ENCODE measurements around the gene IFI35. TPM values are rescaled to one million over a fixed set of nuclear protein-coding genes. Genes with fewer than 3 reads are reported as not detected.
"Not testable (repeated sequence)": the region's sequence is repeated elsewhere in the genome, so short reads cannot be mapped to it uniquely, and the experiment has no call there.

IFI35 gene
- total RNA-seq, result 10 to 100 TPM; 38.4 to 45.4 TPM

DNA sequence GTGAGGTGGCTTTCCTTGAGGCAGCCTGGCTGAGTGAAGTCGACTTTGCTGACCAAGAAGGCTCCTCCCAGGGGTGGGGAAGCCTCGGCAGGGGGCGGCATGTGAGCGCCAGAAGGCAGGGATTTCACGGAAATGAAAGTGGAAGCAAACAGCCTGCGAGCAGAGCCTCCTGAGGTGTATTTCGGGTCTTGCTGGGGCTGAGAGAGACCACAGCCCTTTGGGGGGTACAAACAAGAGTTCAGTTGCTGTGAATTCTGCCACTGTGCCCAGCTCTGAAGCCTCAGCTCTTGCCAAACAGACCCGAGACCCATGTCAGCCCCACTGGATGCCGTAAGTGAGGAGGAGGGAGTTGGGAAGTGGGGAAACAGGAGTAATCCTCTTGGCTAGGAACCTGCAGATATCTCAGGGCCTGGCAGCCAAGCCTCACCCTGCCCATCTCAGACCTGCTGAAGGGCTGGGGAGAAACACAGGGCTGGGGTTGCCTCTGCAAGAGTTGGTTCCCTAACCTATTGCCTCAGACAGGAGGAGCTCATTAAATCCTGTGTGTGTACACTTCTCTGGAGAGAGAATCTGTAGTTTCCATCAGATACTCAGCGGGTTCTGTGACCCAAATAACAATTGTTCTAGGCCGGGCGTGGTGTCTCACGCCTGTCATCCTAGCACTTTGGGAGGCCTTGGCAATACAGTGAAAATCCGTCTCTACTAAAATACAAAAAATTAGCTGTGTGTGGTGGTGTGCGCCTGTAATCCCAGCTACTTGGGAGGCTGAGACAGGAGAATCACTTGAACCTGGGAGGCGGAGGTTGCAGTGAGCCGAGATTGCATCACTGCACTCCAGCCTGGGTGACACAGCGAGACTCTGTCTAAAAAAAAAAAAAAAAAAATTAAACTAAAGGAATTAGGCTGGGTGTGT lies at the start of gene IFI35:
TSS of gene IFI35 (plus strand) at position 146 of the 913 bp plus-strand sequence. CDS start at position 310, 164 bp downstream.
- H3K9me3 Mint-ChIP-seq, result no peaks in the 10 kb centered on the region
- no peaks in the 10 kb centered on the region for H3K4me1 Mint-ChIP-seq
- H3K36me3 Mint-ChIP-seq (ENCODE audit: low read depth), result peaks cover 48% of the 10 kb centered on the region
- peak; percentile 99 for ATAC-seq (replicated peaks)
- peak within 1 kb of the TSS; percentile 98 for H3K4me3 Mint-ChIP-seq
- no peaks in the 10 kb centered on the region for H3K27me3 Mint-ChIP-seq
- H3K27ac Mint-ChIP-seq, result peak within 1 kb of the TSS; percentile 98

DNA sequence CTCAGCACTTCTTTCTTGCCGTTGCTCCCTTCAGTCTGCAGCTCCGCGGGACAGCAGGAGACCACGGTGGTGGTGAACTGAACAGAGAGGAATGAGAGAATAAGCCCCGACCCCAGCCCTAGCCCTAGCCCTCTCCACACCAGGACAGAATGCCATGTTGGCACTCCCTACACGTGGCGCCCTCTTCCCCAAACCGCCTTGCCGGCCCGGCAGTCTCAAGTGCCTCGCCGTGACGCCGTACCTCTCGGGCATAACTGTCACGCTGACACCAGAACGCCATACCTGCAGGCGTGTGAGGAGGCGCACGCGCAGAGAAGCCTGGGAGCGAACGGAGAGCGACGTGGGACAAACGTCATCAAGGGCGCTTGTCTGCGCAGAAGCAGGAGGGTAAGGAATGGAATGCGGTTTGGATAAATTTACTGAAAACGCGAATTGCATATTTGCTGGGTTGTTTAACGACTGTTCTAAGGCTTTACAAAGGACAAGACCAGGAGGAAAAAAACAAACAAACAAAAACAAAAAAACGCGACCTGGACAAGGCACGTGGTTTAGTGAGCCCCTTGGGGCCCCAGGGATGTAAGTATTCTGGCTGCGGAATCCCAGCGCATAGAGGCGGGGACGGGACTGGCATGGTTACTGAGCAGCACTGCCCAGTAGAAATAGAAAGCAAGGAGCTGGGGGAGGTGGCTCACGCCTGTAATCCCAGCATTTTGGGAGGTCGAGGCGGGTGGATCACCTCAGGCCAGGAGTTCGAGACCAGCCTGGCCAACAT lies 42.2 kb upstream of the IFI35 start, which contains the start of gene AARSD1:
TSS of gene AARSD1 (minus strand) at position 294 of the 772 bp plus-strand sequence. CDS start at position 280, 14 bp downstream.
- peaks cover 52% of the 10 kb centered on the region for H3K36me3 Mint-ChIP-seq (ENCODE audit: low read depth)
- no peaks in the 10 kb centered on the region for H3K27me3 Mint-ChIP-seq
- H3K4me1 Mint-ChIP-seq, result peaks cover 12% of the 10 kb centered on the region
- peak; percentile 99 for ATAC-seq (replicated peaks)
- peak within 1 kb of the TSS; percentile 85 for H3K4me3 Mint-ChIP-seq
- peak within 1 kb of the TSS; percentile 85 for H3K27ac Mint-ChIP-seq
- no peaks in the 10 kb centered on the region for H3K9me3 Mint-ChIP-seq

DNA sequence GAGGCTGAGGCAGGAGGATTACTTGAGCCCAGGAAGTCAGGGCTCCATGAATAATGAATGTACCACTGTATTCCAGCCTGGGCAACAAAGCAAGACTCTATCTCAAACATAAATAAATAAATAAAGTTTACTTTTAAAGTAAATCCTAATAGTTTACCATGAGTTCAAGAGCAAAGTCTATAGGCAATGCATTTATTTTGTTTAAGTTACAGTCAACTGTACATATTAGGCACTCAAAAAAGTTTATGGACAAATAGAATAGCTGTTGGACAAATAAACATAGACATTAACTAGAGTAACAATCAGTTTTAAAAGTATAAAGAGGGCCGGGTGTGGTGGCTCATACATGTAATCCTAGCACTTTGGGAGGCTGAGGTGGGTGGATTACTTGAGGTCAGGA lies 38.7 kb upstream of the IFI35 start:
- no peaks in the 10 kb centered on the region for H3K27me3 Mint-ChIP-seq
- peaks cover 12% of the 10 kb centered on the region for H3K4me1 Mint-ChIP-seq
- no peak for ATAC-seq (replicated peaks)
- peaks cover 16% of the 10 kb centered on the region for H3K36me3 Mint-ChIP-seq (ENCODE audit: low read depth)
- H3K4me3 Mint-ChIP-seq, result no peak overlapping the region
- H3K9me3 Mint-ChIP-seq, result no peaks in the 10 kb centered on the region
- H3K27ac Mint-ChIP-seq, result no peak overlapping the region

DNA sequence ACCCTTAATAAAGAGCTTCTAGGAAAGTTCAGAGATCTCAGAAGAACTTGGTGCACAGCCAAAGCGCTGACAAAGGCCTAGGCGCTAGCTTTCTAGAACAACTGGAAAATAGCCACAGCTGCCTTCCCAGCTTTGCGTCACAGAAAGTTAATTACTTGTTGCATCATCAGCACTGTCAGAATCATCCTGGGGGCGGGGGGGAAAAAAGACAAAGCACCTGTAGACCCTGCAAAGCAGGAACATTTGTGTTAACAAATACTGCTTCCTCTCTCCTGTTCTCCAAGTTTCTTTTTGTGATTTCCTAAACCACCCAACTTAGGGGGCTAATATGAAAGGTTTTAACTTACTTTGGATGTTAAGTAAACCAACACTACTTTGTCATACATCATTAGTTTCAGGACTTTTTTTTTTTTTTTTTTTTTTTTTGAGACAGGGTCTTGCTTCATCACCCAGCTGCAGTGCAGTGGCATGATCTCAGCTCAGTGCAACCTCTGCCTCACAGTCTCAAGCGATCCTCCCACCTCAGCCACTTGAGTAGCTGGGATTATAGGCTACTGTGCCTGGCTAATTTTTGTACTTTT lies 37.5 kb upstream of the IFI35 start:
- no peak overlapping the region for H3K27ac Mint-ChIP-seq

DNA sequence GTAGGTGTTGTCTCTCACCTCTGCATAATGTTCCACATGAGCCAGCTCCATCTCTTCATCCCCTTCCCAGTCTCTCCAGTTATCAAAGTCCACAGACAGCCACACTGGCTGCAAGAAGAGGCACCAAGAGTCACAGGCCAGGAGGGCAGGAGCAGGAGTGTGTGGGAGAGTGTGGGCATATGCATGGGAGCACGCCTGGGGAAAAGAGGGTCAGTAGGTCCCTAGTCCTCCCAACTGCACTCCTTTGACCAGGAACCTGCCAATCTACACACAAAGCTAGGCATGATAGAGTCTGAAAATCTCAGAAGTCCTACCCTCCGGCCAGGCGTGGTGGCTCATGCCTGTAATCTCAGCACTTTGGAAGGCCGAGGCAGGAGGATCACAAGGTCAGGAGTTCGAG lies 35.0 kb upstream of the IFI35 start:
- ATAC-seq (replicated peaks), result no peak
- H3K36me3 Mint-ChIP-seq (ENCODE audit: low read depth), result no peaks in the 10 kb centered on the region
- H3K27ac Mint-ChIP-seq, result no peak overlapping the region

More for the DNA sequence above, 37.5 kb upstream of the IFI35 start:
- peaks cover 5% of the 10 kb centered on the region for H3K36me3 Mint-ChIP-seq (ENCODE audit: low read depth)
- H3K27me3 Mint-ChIP-seq, result no peaks in the 10 kb centered on the region
- H3K4me3 Mint-ChIP-seq, result no peak overlapping the region
- H3K4me1 Mint-ChIP-seq, result peaks cover 5% of the 10 kb centered on the region
- H3K9me3 Mint-ChIP-seq, result no peaks in the 10 kb centered on the region
- no peak for ATAC-seq (replicated peaks)

DNA sequence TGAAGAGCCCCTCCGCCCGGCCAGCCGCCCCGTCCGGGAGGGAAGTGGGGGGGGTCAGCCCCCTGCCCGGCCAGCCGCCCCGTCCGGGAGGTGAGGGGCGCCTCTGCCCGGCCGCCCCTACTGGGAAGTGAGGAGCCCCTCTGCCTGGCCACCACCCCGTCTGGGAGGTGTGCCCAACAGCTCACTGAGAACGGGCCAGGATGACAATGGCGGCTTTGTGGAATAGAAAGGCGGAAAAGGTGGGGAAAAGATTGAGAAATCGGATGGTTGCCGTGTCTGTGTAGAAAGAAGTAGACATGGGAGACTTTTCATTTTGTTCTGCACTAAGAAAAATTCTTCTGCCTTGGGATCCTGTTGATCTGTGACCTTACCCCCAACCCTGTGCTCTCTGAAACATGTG lies 33.3 kb upstream of the IFI35 start:
- H3K4me1 Mint-ChIP-seq; H3K27me3 Mint-ChIP-seq; H3K36me3 Mint-ChIP-seq (ENCODE audit: low read depth); H3K9me3 Mint-ChIP-seq; H3K4me3 Mint-ChIP-seq; ATAC-seq (replicated peaks); H3K27ac Mint-ChIP-seq: not testable (repeated sequence)

More for the DNA sequence above, 35.0 kb upstream of the IFI35 start:
- Mint-ChIP-seq H3K4me3 (no peak overlapping the region), H3K9me3 (no peaks in the 10 kb centered on the region), H3K27me3 (no peaks in the 10 kb centered on the region), H3K4me1 (no peaks in the 10 kb centered on the region)

DNA sequence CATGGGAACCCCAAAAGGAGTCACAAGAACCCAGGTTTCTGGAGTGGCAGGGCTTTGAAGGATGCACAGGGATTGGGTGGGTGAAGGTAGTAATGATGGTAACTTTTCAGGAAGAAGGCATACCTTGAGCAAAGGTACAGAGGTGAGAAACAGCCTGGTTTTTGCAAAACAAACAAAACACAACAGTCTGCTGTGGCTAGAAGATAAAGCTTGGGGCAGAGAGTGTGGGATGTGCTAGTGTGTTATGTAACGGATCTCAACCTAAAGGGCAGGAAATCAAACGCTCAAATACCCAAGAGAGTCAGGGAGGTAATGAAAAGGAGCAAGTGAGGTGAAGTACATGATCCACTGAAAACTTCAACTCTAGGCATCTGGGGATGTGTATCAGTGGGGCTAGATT lies 31.3 kb upstream of the IFI35 start:
- no peak for ATAC-seq (replicated peaks)
- peaks cover 4% of the 10 kb centered on the region for H3K36me3 Mint-ChIP-seq (ENCODE audit: low read depth)
- no peak overlapping the region for H3K27ac Mint-ChIP-seq
- H3K4me3 Mint-ChIP-seq, result no peak overlapping the region
- peaks cover 6% of the 10 kb centered on the region for H3K4me1 Mint-ChIP-seq
- no peaks in the 10 kb centered on the region for H3K9me3 Mint-ChIP-seq
- H3K27me3 Mint-ChIP-seq, result no peaks in the 10 kb centered on the region

DNA sequence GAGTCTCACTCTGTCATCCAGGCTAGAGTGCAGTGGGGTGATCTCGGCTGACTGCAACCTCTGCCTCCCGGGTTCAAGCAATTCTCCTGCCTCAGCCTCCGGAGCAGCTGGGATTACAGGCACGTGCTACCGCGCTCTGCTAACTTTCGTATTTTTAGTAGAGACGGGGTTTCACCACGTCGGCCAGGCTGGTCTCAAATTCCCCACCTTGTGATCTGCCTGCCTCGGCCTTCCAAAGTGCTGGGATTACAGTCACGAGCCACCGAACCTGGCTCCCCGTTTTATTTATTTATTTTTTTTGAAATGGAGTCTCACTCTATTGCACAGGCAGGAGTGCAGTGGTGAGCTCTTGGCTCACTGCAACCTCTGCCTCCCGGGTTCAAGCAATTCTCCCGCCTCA lies 30.9 kb upstream of the IFI35 start:
- H3K4me3 Mint-ChIP-seq, result not testable (repeated sequence)

DNA sequence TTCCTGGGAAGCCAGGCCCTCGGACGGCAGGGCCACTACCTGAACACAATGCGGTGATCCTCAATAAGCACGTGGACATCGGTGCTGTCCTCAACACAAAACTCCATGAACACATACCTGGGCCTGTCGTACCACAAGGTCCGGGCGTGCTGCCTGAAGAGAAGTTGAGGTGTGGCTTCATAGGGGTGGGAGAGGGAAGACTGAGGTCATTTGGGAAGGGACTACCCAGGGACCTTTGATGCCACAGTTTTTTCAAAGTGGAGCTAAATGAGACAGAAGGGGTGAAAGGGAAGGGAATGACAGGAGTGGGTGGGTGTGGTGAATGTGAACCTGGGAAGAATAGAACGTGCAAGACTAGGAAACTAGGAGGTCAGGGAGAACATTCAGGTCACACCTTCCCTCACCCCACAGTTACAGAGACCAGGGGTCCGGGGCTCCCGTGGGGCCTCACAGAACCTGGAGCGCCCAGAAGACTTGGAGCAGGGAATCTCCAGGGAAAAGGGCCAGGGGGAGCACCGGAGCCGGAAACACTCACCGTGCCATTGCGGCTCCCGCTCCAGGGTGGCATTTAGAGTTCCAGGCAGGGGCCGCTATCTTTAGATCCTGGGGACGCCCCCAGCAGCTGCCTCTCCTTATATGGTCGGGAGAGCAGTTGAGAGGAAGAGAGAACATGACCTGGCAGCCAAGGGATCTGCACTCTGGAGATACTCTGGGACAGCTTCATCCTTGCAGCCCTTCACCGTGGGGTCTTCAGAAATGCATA lies 26.9 kb upstream of the IFI35 start, which contains the start of gene PTGES3L:
TSS of gene PTGES3L (minus strand) at position 570 of the 763 bp plus-strand sequence. CDS start at position 543, 27 bp downstream.
- Mint-ChIP-seq H3K4me3 (peak within 1 kb of the TSS; percentile 93), H3K27me3 (no peaks in the 10 kb centered on the region), H3K9me3 (no peaks in the 10 kb centered on the region), H3K4me1 (peaks cover 17% of the 10 kb centered on the region), H3K36me3 (ENCODE audit: low read depth) (peaks cover 46% of the 10 kb centered on the region), H3K27ac (peak within 1 kb of the TSS; percentile 95)
- peak; percentile 76 for ATAC-seq (replicated peaks)

More for the DNA sequence above, 30.9 kb upstream of the IFI35 start:
- H3K4me1 Mint-ChIP-seq; H3K27me3 Mint-ChIP-seq; H3K27ac Mint-ChIP-seq; H3K9me3 Mint-ChIP-seq; ATAC-seq (replicated peaks); H3K36me3 Mint-ChIP-seq (ENCODE audit: low read depth): not testable (repeated sequence)

DNA sequence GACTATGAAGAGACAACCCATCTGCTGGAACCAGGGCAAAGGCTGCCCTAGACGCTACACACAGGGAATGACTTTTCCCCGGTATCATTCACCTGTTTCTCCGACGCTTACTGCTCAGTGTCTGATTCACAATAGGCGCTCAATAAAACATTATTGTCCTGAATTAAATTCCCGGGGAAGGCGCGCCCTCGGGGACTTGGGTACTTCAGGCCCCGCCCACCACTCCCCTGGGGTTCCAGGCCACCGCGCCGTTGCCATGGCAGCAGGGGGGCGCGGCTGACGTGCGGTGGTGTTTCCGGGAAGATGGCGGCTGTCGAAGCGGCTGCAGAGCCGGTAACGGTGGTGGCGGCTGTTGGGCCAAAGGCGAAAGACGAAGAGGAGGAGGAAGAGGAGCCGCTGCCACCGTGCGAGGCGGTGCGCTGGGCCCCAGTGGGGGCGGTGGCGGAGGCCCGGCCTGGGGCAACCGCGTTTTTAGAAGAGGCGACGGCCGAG lies 26.3 kb upstream of the IFI35 start, which contains the start of gene RUNDC1:
TSS of gene RUNDC1 (plus strand) at position 292 of the 492 bp plus-strand sequence. CDS start at position 304, 12 bp downstream.
- Mint-ChIP-seq H3K36me3 (ENCODE audit: low read depth) (peaks cover 52% of the 10 kb centered on the region), H3K27me3 (no peaks in the 10 kb centered on the region), H3K27ac (peak within 1 kb of the TSS; percentile 95), H3K9me3 (no peaks in the 10 kb centered on the region), H3K4me3 (peak within 1 kb of the TSS; percentile 93), H3K4me1 (peaks cover 17% of the 10 kb centered on the region)
- peak; percentile 88 for ATAC-seq (replicated peaks)

DNA sequence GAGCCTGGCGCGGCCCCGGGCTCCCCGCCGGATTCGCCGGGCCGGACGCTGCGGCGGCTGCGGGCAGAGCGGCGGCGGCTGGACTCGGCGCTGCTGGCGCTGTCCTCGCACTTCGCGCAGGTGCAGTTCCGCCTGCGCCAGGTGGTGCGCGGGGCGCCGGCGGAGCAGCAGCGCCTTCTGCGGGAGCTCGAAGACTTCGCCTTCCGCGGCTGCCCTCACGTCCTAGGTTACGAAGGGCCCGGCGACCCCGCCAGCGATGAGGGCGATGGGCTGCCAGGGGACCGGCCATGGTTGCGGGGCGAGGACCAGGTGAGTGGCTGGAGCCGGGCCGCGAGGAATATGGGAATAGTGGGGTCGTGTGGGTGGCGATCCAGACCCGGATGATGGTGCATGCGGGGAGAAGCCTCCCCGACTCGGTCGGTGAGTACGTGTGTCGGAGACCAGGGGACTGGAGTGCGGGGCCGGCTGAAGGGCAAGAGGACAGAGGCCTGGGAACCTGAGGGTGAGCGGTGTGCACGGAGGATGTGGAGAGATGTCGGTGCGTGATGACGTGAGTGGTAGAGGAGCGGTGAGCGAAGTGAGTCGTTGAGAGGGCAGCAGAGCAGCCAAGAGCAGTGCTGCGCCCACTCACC lies 25.7 kb upstream of the IFI35 start:
- Mint-ChIP-seq H3K36me3 (ENCODE audit: low read depth) (peaks cover 58% of the 10 kb centered on the region), H3K27ac (peak overlapping the region; percentile 95), H3K4me1 (peaks cover 17% of the 10 kb centered on the region), H3K4me3 (peak overlapping the region; percentile 93), H3K27me3 (no peaks in the 10 kb centered on the region), H3K9me3 (no peaks in the 10 kb centered on the region)
- ATAC-seq (replicated peaks), result peak; percentile 88

DNA sequence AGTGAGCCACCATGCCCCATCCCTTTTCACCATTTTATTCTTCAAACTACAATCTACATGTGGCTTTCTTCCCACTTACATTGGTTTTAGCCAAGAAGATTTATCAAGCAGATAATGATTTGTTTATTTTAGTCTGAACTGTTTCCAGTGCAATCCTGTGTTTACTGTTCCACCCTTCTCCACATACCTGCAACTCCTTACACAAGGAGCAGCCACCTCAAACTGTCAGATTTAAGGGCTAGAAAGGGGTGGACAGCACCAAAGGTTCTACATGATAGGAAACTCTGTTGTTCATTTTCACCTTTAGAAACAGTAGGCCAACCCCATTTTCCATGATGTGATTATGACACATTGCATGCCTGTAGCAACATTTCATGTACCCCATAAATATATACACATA lies 24.3 kb upstream of the IFI35 start:
- Mint-ChIP-seq H3K4me3 (peak overlapping the region; percentile 93), H3K4me1 (peaks cover 17% of the 10 kb centered on the region), H3K9me3 (no peaks in the 10 kb centered on the region), H3K36me3 (ENCODE audit: low read depth) (peaks cover 70% of the 10 kb centered on the region), H3K27me3 (no peaks in the 10 kb centered on the region), H3K27ac (no peak overlapping the region)
- no peak for ATAC-seq (replicated peaks)

DNA sequence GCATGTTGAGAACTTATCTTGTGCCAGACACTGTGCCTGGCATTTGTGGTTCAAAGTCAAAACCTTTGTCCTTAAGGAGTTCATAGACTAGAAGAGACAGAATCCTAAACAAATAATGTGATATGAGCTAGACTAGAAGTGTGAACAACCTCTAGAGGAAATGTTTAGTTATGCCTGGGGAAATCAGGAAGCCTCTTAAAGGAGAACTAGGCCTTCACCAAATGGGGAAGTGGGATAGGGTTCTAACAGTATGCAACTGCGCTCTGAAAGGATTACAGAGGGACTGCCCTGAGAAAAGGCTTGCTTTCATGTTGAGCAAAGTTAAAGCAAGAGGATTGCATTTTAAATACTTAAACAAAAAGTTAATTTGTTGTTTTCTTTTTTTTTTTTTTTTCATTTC lies 21.4 kb upstream of the IFI35 start:
- Mint-ChIP-seq H3K4me1 (peaks cover 11% of the 10 kb centered on the region), H3K36me3 (ENCODE audit: low read depth) (peaks cover 97% of the 10 kb centered on the region), H3K4me3 (no peak overlapping the region), H3K9me3 (no peaks in the 10 kb centered on the region), H3K27me3 (no peaks in the 10 kb centered on the region), H3K27ac (no peak overlapping the region)
- ATAC-seq (replicated peaks), result no peak

Data from activated T-helper 17 cell treated with anti-CD3 and anti-CD28 coated beads, Interleukin-2, amount 50 U/mL, for 72 hours (primary cell).